Measurements from ENCODE around the gene ATP8A2.

The ATP8A2 gene

DNA sequence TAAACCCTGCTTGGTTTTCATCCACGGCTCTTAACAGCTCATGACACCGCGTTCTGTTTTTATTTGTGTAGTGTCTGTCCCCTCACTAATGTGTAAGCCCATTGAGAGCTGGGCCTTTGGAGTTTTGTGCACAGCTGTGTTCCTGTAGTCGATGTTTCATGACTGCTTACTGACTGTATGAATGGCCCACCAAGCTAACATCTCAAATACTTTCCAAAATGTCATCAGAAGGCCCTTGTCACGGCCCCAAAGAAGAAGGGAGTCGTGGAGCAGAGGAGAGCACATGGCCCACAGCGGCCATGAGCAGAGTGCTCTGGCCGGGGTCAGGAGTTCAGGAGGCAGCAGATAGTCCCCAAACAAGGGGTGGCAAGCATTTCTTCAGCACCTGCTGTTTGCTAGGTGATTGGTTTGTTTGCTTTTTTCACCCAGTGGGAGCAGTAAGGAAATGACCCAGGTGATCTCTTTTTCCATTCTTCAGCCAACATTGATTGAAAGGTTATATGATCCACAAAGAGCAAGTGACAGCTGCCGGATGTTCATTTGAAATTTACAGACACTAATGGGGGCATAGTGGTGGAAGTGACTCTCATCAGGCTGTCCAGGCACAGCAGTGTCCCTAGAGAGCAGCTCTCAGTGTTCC is 315.2 kb downstream of the ATP8A2 start:
- no peak for DNase-seq (ENCODE audit: low read depth)

DNA sequence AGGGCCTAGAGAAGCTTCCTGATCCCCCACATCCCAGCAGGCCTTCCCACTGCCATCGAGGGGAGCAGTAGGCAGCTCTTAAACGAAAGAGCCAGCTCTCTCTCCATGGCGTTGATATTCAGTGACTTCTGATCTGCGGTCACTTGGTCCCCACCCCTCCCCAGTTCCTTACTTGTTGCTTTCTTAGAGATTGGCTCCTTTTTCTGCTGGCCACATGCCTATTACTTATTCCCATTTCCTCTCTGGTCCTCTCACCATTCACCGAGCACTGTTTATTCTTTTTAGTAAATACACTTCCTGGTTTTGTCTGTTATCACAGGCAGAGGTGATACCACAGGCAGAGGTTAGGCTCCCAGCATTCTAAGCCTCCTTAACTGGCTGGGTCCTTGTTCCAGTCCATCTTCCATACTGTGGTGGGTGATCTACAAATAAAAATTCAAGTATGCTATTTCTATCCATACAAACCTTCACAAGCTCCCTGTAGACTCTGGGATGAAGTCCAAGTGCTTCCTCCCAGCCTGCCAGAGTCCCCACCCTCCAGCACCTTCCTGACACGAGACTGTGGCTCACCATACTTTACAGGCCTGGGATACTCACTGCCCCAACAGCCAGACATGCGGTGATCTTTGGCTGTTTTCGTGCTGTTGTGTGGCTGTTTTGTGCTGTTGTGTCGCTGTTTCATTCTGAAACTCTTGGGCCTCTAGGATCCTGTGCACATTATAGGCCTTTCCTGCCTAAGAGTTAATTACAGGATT is 315.9 kb downstream of the ATP8A2 start:
- no peak for DNase-seq (ENCODE audit: low read depth)

DNA sequence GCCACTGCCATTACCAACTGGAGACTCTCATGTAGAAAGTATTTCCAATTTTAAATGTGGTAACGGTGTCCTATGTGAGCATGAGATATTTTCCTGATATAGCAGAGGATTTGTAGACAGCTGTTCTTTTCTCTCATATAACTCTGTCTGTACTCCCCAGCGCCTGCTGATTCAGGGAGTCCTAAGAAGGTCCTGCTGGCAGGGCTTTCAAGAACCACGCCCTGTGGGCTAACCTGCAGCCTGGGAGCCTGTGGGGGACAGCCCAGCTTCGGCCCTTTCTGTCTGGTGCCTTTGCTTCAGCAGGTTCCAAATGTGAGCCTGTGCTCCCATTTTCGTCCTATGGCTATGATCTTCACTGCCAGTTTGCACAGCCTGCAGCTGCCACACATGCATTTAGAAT is 316.8 kb downstream of the ATP8A2 start:
- no peak for DNase-seq (ENCODE audit: low read depth)

DNA sequence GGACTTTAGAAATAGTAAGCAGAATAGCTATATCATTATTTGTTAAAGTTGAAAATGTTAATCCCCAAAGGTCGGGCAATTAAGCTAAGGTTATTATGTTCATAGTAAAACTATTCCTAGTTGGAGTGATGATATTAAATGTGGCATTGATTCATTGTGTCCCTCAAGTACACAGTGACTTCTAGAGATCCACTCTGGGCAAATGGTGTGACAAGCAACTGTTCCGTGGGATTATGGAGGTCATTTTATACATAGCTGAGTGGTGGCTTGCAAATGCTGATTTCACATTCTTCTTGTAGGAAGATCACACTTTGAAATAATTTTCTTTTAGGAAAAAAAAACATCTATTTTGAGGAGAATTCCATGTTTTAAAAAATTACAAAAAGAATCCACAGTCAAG is 317.8 kb downstream of the ATP8A2 start:
- no peak for DNase-seq (ENCODE audit: low read depth)

DNA sequence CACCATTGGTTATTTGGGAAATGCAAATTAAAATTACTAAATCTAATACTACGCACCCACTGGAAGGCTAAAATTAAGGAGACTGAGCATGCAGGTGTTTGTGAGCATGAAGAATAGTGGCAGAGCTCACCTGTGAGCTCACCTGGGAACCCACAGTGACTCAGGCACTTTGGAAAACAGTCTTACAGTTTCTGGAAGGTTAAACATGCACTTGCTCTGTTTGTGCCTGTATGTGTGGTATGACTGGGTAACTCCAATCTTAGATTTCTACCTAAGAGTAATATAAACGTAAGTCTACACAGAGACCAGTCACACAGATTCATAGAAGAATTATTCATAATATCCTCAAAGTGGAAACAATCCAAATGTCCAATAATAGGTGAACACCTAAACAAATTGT is 318.8 kb downstream of the ATP8A2 start:
- no peak for DNase-seq (ENCODE audit: low read depth)

DNA sequence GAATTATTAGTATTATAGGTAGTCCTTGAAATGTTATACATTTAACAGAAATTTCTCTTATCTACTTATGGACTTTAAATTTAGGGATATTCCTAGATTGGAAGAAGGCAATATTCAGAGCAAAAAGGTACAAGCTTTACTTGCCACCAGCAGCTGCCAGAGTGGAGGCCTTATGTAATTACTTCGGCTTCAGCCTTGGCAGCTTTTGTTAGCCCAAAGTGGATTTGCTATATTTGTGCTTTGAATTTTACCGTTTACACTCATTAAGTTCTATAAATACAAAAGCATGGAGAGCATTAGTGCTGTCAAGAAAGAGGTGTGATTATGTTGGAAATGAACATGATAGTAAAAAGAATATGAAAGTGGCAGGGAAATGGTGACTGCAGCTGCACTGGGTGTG is 319.9 kb downstream of the ATP8A2 start:
- DNase-seq (ENCODE audit: low read depth): no peak

DNA sequence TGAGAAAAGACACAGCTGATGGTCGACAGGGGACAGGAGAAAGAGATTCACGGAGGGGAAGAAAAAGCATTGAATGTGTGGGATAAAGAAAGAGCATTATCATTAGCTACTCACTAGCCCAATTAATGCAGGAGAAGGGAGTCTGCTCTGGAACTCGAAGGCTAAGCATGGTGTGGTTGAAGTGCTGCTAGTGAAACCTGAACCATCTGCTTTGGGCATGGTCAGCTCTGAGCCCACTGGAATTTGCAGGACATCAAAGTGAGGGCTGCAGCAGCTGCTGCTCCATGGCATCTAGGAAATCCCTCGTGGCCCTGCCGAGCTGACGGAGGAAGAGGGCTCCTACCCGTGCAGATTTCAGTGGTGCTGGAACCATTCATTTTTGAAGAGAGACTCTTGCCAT is 320.3 kb downstream of the ATP8A2 start:
- no peak for DNase-seq (ENCODE audit: low read depth)

DNA sequence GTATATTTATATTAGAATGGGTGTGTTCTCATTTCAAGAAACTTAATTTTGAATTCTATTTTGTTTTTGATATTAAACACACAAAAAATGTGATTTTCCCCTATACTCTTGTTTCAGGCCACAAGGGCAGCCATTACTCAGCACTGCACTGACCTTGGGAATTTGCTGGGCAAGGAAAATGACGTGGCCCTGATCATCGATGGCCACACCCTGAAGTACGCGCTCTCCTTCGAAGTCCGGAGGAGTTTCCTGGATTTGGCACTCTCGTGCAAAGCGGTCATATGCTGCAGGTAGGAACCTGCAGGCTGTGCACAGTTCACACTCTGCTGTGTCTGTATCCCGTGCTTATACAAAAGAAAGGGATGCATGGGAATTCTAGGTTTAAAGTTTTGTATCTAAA is 327.3 kb downstream of the ATP8A2 start:
- no peak for DNase-seq (ENCODE audit: low read depth)

DNA sequence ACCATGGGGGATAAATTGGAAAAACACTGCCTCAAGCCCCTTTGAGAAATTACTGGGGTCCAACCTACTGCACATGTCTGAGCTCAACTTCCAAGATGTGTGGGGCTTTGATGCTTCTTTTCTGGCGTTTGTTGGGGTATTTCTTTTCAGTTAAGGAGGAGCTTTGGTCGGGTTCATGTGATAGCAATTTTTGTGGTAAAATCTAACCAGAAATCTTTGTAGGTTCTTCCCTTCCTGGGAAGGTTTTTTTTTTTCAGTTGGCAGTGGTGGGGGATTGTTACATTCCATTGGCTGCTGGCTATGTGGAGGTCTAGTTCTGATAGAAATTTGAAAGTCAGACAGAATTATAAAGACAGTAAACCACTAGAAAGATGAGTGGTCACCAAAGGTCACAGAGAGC is 327.8 kb downstream of the ATP8A2 start:
- DNase-seq (ENCODE audit: low read depth): no peak

DNA sequence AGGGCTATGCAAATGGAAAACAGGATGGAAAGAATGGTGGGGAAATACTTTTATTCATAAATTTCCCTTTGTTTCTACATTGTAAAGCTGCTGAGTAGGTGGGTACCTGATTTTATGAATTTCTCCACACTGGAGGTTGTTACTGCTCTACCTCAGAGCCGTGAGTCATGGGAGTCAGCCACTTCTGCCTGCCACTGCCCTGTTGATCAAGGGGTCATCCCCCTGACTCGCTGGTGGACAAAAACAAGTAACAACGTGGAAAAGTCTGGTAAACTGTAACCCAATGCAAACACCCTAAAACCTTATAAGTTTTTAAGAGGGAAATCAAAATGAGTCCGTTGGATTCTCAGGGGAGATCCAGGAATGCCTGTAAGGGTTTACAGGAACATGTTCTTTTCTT is 329.5 kb downstream of the ATP8A2 start:
- no peak for DNase-seq (ENCODE audit: low read depth)

DNA sequence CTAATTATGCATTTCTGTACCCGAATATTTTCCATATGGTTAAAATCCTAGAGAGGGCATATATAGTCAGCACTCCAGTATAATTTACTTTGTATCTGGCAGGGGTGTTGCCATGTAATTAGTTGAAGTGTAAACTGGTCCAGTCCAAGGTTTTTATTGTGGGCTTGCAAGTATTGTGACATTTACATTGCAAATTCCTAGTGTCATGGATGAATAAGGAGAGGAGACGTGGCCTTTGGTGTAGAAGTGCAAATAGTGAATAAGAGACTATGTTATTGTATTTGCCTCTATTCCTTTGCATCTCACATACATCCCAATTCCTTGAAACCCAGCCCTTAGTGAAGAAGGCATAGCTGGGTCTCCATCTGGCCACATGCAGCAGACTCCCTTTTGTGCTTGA is 330.6 kb downstream of the ATP8A2 start:
- no peak for DNase-seq (ENCODE audit: low read depth)

DNA sequence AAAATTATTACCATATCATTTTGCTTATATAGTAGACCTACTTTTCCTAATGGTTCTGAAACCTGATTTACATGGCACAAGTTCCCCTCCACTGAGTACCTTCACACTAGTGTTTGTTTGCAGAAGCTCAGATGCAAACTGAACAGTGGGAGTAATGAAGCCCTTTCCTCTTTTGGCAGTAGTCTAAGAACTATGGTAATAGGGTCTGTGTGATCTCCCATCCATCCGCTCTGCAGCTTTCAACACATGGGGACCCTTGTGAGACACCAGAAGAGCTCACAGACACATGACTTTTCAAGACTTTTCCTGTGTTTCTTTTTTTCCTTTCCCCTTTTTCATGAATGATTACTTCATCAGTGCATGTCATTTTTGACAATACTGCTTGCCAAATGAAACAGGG is 336.0 kb downstream of the ATP8A2 start:
- DNase-seq (ENCODE audit: low read depth): no peak

DNA sequence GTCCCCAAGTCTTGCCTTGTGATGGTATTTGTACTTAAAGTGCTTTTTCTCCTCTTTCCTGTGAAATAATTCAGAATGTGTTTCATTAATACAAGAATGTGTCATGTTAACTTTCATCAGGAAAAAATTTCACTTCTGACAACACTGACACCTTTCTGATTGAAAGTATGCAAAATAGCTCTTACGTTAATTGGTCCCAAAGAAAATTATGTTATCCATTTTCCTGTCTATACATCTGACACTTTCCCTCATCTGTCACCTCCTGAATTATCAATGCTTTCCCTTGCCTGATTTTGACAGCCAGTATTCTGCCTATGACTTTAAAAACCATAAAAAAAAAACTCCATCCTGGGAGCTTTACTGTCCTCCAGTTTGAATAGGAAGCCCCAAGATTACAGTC is 336.5 kb downstream of the ATP8A2 start:
- DNase-seq (ENCODE audit: low read depth): no peak

DNA sequence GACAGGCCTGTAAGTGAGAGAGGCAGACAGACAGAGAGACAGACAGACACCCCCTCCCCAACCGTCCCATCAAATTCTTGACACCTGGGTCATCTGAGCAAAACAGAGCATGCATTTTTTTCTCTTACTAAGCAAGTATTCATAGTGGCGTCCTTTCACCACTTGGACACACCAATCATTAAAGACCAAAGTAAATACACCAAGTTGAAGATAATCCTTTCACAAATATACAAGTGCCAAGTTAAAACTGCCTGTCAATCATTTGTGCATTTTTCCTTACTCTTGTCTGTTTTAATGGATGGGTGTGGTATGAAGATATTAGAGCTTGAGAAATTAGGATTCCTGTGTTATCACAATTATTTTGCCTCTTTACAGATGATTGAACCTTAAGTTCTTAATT is 337.3 kb downstream of the ATP8A2 start:
- no peak for DNase-seq (ENCODE audit: low read depth)

DNA sequence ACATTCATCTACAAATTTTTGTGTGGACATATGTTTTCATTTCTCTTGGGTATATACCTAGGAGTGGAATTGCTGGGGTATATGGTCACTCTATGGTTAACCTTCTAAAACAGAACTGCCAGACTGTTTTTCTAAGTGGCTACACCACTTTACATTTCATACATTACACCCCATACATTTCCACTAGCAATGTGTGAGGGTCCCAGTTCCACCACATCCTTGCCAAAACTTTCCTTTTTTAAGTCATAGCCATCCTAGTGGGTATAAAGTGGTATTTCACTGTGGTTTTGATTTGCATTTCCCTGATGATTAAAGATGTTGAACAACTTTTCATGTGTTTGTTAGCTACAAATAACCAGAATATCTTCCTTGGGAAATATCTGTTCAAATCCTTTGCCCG is 344.0 kb downstream of the ATP8A2 start:
- DNase-seq (ENCODE audit: low read depth): no peak

DNA sequence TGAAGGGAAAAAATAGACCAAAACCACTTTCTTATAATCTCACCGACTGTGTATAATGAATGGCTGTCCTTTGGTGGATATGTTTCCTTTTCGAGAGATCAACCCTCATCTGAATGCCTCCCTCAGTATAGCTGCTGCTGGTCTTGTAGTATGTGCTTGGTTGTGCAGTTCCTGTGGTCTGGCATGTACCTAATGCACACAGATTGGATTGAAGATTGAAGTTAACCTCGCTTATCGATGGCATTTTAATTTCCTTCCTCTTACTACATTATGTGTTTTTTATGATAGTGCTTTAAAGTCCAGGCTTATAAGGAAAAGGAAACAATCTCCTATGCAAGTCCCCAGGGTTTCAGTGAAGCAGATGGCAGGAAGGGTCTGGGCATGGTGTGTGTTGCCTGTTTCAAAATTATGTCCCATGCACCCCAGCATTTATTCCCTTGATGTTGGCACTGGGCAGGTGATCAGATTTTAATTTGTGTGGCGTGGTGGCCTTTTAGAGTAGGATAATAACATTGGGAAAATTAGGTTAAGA is 346.0 kb downstream of the ATP8A2 start:
- no peak for DNase-seq (ENCODE audit: low read depth)

DNA sequence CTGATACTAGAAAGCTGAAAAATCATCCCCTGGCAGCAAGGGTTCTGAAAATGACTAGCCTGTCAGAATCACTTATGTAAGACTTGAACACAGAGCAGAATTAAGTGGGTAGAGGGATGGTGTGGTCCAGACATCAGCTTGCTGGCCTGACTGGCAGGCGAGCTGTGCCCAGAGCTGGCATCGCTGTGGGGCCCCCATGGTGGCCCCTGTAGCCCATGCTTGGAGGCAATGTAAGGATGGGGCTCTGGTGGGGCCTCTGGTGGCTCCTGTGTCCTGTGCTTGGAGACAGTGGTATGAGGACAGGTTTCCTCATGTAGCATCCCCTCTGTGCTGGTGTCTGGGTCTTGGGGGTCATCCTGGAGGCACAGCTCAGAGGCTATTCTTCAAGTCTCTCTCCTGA is 347.9 kb downstream of the ATP8A2 start:
- no peak for DNase-seq (ENCODE audit: low read depth)

DNA sequence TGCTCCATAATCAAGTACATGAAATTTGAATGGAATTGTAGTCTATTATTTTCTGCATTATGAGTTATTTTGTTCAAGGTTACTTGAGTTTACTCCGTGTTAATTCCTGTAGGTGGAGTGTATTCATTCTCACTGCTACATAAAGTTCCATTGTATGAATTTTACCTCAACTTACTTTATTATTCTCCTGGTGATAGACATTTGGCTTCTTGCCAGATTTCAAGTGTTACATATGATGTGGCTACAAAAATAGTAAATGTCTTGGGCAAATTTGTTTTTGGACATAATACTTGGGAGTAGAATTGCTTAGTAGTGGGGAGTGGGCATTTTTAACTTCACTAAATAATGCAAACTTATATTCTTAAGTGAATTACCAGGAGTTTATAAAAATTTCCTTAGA is 351.1 kb downstream of the ATP8A2 start:
- no peak for DNase-seq (ENCODE audit: low read depth)

DNA sequence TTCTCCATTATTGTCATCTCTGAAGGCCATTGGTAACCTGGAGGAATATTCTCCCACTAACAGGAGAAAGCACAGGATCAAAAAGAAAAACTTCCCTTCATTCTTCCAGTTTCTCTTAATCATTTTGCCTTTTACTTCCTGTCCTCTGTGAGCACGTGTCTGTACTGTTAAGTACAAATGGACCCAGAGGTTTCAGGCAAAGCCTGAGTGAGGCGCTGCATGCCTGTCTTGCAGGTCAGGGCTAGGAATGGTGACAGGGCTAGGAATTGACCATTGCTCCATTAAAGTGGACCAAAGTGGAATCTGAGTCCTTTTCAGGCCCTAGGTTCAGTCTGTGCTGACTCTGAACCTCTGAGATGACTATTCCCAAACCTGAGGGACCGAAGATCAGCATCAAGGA is 353.3 kb downstream of the ATP8A2 start:
- DNase-seq (ENCODE audit: low read depth): no peak

DNA sequence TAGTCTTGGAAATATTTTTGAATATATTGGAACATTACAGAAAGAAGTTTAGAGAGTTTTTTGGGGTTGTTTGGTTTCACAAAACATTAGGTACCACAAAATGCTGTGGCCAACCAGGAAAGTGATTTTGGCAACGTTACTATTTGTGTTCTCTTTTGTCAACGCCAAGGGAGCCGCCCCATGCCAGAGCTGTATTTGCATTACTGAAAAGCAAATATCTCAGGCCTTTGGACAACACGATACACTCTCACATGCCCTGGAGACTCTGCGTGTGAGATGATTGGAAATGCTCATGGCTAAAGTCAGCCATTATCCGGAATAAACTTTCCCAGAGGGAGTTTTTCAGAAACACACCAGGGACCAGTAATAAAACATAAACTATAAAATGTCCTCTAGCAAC is 355.5 kb downstream of the ATP8A2 start:
- DNase-seq (ENCODE audit: low read depth): no peak

DNA sequence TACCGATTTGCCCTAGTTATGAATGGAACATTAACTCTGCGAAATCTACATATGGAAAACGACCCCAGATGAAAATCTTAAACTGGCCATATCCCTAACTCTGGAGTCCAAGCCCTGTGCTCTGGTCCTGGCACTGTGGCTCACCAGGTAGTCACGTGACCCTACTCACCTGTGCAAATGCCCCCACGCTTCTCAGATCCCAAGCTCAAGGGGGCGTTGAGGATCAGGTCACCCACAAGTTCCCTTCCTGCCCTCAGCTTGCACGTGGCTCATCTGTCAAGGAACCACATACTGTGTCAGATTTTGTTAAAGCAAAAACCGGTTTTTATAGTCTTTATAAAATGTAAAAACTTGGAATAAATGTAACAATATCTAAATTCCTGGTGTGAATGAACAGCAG is 356.0 kb downstream of the ATP8A2 start:
- DNase-seq (ENCODE audit: low read depth): no peak

DNA sequence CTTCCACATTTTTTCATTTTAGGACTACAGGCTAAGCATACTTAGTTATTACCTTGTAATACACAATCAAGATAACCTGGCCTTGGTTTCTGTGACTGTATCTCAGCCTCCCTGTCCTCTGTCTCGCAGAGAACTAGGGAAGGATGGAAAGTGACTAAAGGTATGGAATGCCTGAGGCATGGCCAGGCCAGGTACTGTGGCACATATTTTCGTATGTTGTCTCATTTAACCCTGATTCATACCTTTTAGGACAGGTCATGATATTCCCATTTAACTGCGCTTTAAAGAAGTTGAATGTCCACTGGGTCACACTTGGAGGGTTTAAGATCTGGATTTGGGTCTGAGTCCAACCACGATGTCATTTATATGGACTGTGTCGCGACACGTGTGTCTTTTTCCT is 357.4 kb downstream of the ATP8A2 start:
- DNase-seq (ENCODE audit: low read depth): no peak

DNA sequence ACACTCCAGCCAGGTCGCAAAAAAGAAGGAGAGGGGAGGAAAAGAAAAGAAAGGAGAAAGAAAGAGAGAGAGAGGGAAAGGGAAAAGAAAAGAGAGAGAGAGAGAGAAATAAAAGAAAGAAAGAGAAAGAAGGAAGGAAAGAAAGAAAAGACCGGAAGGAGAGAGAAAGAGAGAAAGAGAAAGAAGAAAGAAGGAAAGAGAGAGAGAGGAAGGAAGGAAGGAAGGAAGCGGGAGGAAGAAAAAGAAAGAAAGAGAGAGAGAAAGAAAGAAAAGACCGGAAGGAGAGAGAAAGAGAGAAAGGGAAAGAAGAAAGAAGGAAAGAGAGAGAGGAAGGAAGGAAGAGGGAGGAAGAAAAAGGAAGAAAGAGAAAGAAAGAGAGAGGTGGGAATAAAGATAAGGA is 359.3 kb downstream of the ATP8A2 start:
- DNase-seq (ENCODE audit: low read depth): no peak

DNA sequence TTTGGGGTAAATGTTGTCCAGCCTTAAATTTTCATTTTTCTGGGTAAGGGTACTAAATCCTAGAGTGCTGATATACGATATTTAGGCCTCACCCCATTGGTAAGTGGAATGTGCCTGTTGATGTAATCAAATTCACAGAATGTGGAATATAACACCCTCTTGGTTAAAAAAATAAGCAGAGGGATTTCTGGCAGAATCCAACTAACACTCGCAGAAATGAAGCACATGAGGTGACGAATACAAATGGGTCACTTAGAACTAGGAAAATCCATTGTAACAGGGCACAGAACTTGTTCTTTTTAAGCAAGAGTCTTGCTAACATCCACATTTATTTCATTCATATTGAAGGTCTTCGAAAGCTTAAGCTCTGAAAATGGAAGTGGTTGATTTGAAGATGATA is 359.8 kb downstream of the ATP8A2 start:
- no peak for DNase-seq (ENCODE audit: low read depth)
